GM12875 (cell line): ENCODE data around the gene FRY.

Experiments
- H3K4me3 ChIP-seq: one replicate; pipeline ENCODE4 v1.5.1; 2011; ENCODE audit warnings: low read depth, low read length, control low read depth
- CTCF ChIP-seq: IDR thresholded peaks from 2 replicates; pipeline ENCODE4 v1.5.1; 2011; ENCODE audit warnings: low read depth, mild to moderate bottlenecking, control low read depth, inconsistent platforms, low read length, moderate library complexity, borderline replicate concordance; ENCODE audit not compliant: insufficient read depth

The FRY gene

GRCh38 chr13:32040052-32040642, 8.6 kb downstream of the FRY start:
- H3K4me3 ChIP-seq: no peak overlapping the region
- no peak for TF ChIP-seq CTCF

- no peak for TF ChIP-seq CTCF
- H3K4me3 ChIP-seq: no peak overlapping the region
Observed at GRCh38 chr13:32040689-32041088, 9.1 kb downstream of the FRY start.

GRCh38 chr13:32041429-32041828, 9.9 kb downstream of the FRY start:
- no peak for TF ChIP-seq CTCF
- no peak overlapping the region for H3K4me3 ChIP-seq

GRCh38 chr13:32042551-32042950, 11.0 kb downstream of the FRY start:
- TF ChIP-seq CTCF: no peak
- H3K4me3 ChIP-seq: no peak overlapping the region

GRCh38 chr13:32044446-32044845, 12.9 kb downstream of the FRY start:
- no peak overlapping the region for H3K4me3 ChIP-seq
- TF ChIP-seq CTCF: no peak

- no peak overlapping the region for H3K4me3 ChIP-seq
- TF ChIP-seq CTCF: no peak
Observed at GRCh38 chr13:32045537-32045936, 14.0 kb downstream of the FRY start.

- no peak overlapping the region for H3K4me3 ChIP-seq
- no peak for TF ChIP-seq CTCF
Observed at GRCh38 chr13:32045982-32046785, 14.6 kb downstream of the FRY start.
